Non-pigmented ciliary epithelial cell (primary cell): ENCODE measurements around the gene POLRMT.
"Not testable (repeated sequence)": the region's sequence is repeated elsewhere in the genome, so short reads cannot be mapped to it uniquely, and the experiment has no call there.

ENCODE experiments used
- DNase-seq: peaks from one replicate; pipeline ENCODE4 v3.0.0-alpha.2; 2010; ENCODE audit warnings: low read depth

POLRMT gene

GRCh38 chr19:610801-611480 is 22.4 kb downstream of the POLRMT start:
- DNase-seq, result peak; percentile 65

GRCh38 chr19:610071-610800 is 23.1 kb downstream of the POLRMT start:
- no peak for DNase-seq

- DNase-seq, result no peak
Measured at GRCh38 chr19:609004-609346, 24.4 kb downstream of the POLRMT start.

- DNase-seq, result no peak
Measured at GRCh38 chr19:608155-609003, 25.0 kb downstream of the POLRMT start.

- DNase-seq, result no peak
Measured at GRCh38 chr19:607301-608154, 25.8 kb downstream of the POLRMT start.

GRCh38 chr19:605061-605971 is 28.0 kb downstream of the POLRMT start:
- not testable (repeated sequence) for DNase-seq

GRCh38 chr19:604355-604754 is 29.0 kb downstream of the POLRMT start:
- DNase-seq, result no peak

- DNase-seq, result not testable (repeated sequence)
Measured at GRCh38 chr19:603779-604178, 29.6 kb downstream of the POLRMT start.

GRCh38 chr19:603302-603639 is 30.1 kb downstream of the POLRMT start:
- DNase-seq, result not testable (repeated sequence)

GRCh38 chr19:602391-603301 is 30.7 kb downstream of the POLRMT start:
- DNase-seq, result no peak

- DNase-seq, result no peak
Measured at GRCh38 chr19:601790-602189, 31.5 kb downstream of the POLRMT start.

- no peak for DNase-seq
Measured at GRCh38 chr19:601310-601709, 32.0 kb downstream of the POLRMT start.

- DNase-seq, result no peak
Measured at GRCh38 chr19:597406-598315, 35.7 kb downstream of the POLRMT start.

GRCh38 chr19:596263-596655 is 37.1 kb downstream of the POLRMT start:
- DNase-seq, result no peak

GRCh38 chr19:595326-596262 is 37.7 kb downstream of the POLRMT start:
- no peak for DNase-seq

GRCh38 chr19:594265-594870 is 39.0 kb downstream of the POLRMT start:
- DNase-seq, result no peak

GRCh38 chr19:593505-593904 is 39.8 kb downstream of the POLRMT start:
- DNase-seq, result no peak
